Esophagus muscularis mucosa (tissue), 4 donors: ENCODE measurements around the gene DEDD2. TPM values are rescaled to one million over a fixed set of nuclear protein-coding genes. Genes with fewer than 3 reads are reported as not detected.

Experiments used
- DNase-seq: peaks from one replicate; pipeline ENCODE4 v3.0.0-alpha.2; 2017; ENCODE audit errors: extremely low spot score
- H3K27ac ChIP-seq, 4 donors: fragments of 200-600 bp; sonication (generic); replicated peaks in 1 of 4; 1 replicate in 3 of 4; 2 replicates in 1 of 4; pipeline ENCODE4 v1.5.1; 2016 to 2019; ENCODE audit warnings: mild to moderate bottlenecking in 1 of 4
- H3K27me3 ChIP-seq, 4 donors: fragments of 200-600 bp; sonication (generic); one replicate each; pipeline versions ENCODE4 v1.5.1 to v1.6.0; 2016 to 2019
- H3K36me3 ChIP-seq, 4 donors: fragments of 200-600 bp; sonication (generic); one replicate each; pipeline ENCODE4 v1.5.1; 2016 to 2019
- H3K4me1 ChIP-seq, 4 donors: fragments of 200-600 bp; sonication (generic); one replicate each; pipeline ENCODE4 v1.5.1; 2016 to 2019
- H3K4me3 ChIP-seq, 4 donors: fragments of 200-600 bp; sonication (generic); 1 replicate in 2 of 4; 2 replicates in 2 of 4; pipeline ENCODE4 v1.5.1; 2016 to 2019; ENCODE audit warnings: mild to moderate bottlenecking in 4 of 4, moderate library complexity in 1 of 4
- H3K9me3 ChIP-seq, 4 donors: fragments of 200-600 bp; sonication (generic); 1 replicate in 3 of 4; 2 replicates in 1 of 4; pipeline ENCODE4 v1.5.1; 2016 to 2019
- CTCF ChIP-seq, 3 experiments: fragments of 200-600 bp in 2 of 3; fragments of 450-650 bp in 1 of 3; sonication (generic) in 2 of 3; IDR thresholded peaks; one replicate each; pipeline ENCODE4 v1.5.1; 2017 to 2019; ENCODE audit warnings: antibody characterized with exemption in 3 of 3, mild to moderate bottlenecking in 2 of 3, moderate library complexity in 1 of 3
- EP300 ChIP-seq: sonication (generic); formaldehyde crosslinking; IDR thresholded peaks from one replicate; pipeline ENCODE4 v1.6.1; 2017; ENCODE audit warnings: antibody characterized with exemption
- POLR2A ChIP-seq: fragments of 450-650 bp; IDR thresholded peaks from one replicate; pipeline ENCODE4 v1.6.1; 2017; ENCODE audit warnings: antibody characterized with exemption, moderate library complexity, mild to moderate bottlenecking, low read depth
- POLR2AphosphoS5 ChIP-seq, 2 donors: sonication (generic); formaldehyde crosslinking; IDR thresholded peaks; one replicate each; pipeline ENCODE4 v1.6.1; 2017; ENCODE audit warnings: antibody characterized with exemption in 2 of 2
- WGBS: methylation state at CpG from one replicate; pipeline ENCODE4 v1.1.5; 2018; 5-methylcytosine and 5-hydroxymethylcytosine counted together
- intact Hi-C: fragments of 100-400 bp; cut with DNase I; formaldehyde crosslinking; loops from one replicate; pipeline ENCODE4 v1.15.1; 2023
- total RNA-seq, 4 donors: library from RNA; depleted of rRNA; stranded (reverse); fragments of >200 nt; gene quantifications; one replicate each; pipeline versions ENCODE4 v1.1.0 to v1.2.1, GENCODE V29; 2016

The DEDD2 gene
- total RNA-seq, 4 donors from 2014 or later: 22.0 to 42.1 (median 31.2) TPM

- H3K27me3 ChIP-seq: peaks cover 0 to 86% (median 30%) of the 10 kb centered on the region in 4 donors
Measured at GRCh38 chr19:42177686-42178019, 39.8 kb downstream of the DEDD2 start.

GRCh38 chr19:42176990-42177685 lies 40.3 kb downstream of the DEDD2 start:
- H3K9me3 ChIP-seq: no peaks in the 10 kb centered on the region
- peaks cover 14 to 24% (median 21%) of the 10 kb centered on the region in 4 donors for H3K4me1 ChIP-seq
- no peak for TF ChIP-seq EP300
- peak; percentile 15 to 57 (median 29) for TF ChIP-seq CTCF (IDR thresholded peaks at IDR 0.05)
- peak overlapping the region; percentile 51 to 66 (median 58) for H3K4me3 ChIP-seq
- H3K27me3 ChIP-seq: peaks cover 0 to 86% (median 29%) of the 10 kb centered on the region in 4 donors
- H3K27ac ChIP-seq: peak overlapping the region in 3 of 4 donors; percentile 41 to 59 (median 44)
- DNase-seq: no peak
- 2% methylated on average over 17 of the region's 66 CpGs for WGBS
- intact Hi-C loops: no loop called here
- H3K36me3 ChIP-seq: no peaks in the 10 kb centered on the region

More at GRCh38 chr19:42177686-42178019, 39.8 kb downstream of the DEDD2 start:
- H3K9me3 ChIP-seq: no peaks in the 10 kb centered on the region
- WGBS: 30% methylated on average over 3 of the region's 3 CpGs
- H3K27ac ChIP-seq: no peak overlapping the region
- TF ChIP-seq CTCF (IDR thresholded peaks at IDR 0.05) (no peak), POLR2AphosphoS5 (IDR thresholded peaks at IDR 0.05) (no peak), POLR2A (no peak), EP300 (no peak)
- no peaks in the 10 kb centered on the region for H3K36me3 ChIP-seq
- peaks cover 14 to 24% (median 21%) of the 10 kb centered on the region in 4 donors for H3K4me1 ChIP-seq
- intact Hi-C loops: no loop called here
- DNase-seq: no peak
- peak overlapping the region in 1 of 4 donors; percentile 51 for H3K4me3 ChIP-seq

- Histone ChIP-seq H3K9me3 (no peaks in the 10 kb centered on the region), H3K4me1 (peaks cover 14 to 24% (median 21%) of the 10 kb centered on the region in 4 donors), H3K27ac (peak overlapping the region in 3 of 4 donors; percentile 41 to 59 (median 44)), H3K27me3 (peaks cover 0 to 86% (median 28%) of the 10 kb centered on the region in 4 donors), H3K36me3 (no peaks in the 10 kb centered on the region), H3K4me3 (peak overlapping the region; percentile 51 to 66 (median 58))
- WGBS: 1% methylated on average over 21 of the region's 31 CpGs
- TF ChIP-seq EP300 (no peak), CTCF (IDR thresholded peaks at IDR 0.05) (no peak), POLR2A (no peak), POLR2AphosphoS5 (IDR thresholded peaks at IDR 0.05) (no peak)
- intact Hi-C loops: no loop called here
- no peak for DNase-seq
Measured at GRCh38 chr19:42176649-42176989, 40.9 kb downstream of the DEDD2 start.

GRCh38 chr19:42175952-42176648 lies 41.4 kb downstream of the DEDD2 start:
- 2% methylated on average over 34 of the region's 34 CpGs for WGBS
- Histone ChIP-seq H3K27ac (peak overlapping the region in 3 of 4 donors; percentile 41 to 59 (median 44)), H3K27me3 (peaks cover 0 to 84% (median 25%) of the 10 kb centered on the region in 4 donors), H3K4me1 (peaks cover 14 to 24% (median 21%) of the 10 kb centered on the region in 4 donors), H3K36me3 (no peaks in the 10 kb centered on the region), H3K4me3 (peak overlapping the region; percentile 51 to 66 (median 58)), H3K9me3 (no peaks in the 10 kb centered on the region)
- TF ChIP-seq POLR2AphosphoS5 (IDR thresholded peaks at IDR 0.05): no peak
- no peak for TF ChIP-seq EP300
- intact Hi-C loops: no loop called here
- no peak for DNase-seq

- DNase-seq: no peak
- TF ChIP-seq POLR2AphosphoS5 (IDR thresholded peaks at IDR 0.05): no peak
- no peak for TF ChIP-seq CTCF (IDR thresholded peaks at IDR 0.05)
- TF ChIP-seq EP300: no peak
- TF ChIP-seq POLR2A: no peak
- intact Hi-C loops: no loop called here
- Histone ChIP-seq H3K36me3 (no peaks in the 10 kb centered on the region), H3K9me3 (no peaks in the 10 kb centered on the region), H3K27ac (no peak overlapping the region), H3K4me1 (peaks cover 14 to 24% (median 21%) of the 10 kb centered on the region in 4 donors), H3K4me3 (no peak overlapping the region), H3K27me3 (peaks cover 0 to 83% (median 18%) of the 10 kb centered on the region in 4 donors)
- WGBS: 31% methylated on average over 6 of the region's 6 CpGs
Measured at GRCh38 chr19:42174958-42175734, 42.3 kb downstream of the DEDD2 start.
